ENCODE measurements around the gene SCRN2.

The SCRN2 gene

DNA sequence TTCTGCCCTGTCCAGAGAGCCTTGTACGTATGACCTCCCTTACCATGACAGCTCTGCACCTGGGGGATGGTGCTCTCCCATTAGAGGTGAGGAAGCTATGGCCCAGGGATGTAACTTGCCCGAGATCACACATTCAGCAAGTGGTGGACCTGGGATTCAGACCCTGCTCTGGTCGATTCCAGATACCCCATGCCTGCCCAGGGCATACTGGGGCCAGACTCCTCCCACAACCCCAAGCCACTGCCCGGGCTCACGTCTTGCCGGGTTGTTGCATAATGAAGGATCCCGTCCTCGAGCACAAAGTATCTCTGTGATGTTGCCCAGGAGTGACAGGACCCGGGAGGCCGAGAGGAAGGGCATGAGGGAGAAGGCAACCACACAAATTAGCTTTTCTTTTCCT is 21.6 kb downstream of the SCRN2 start:
- no peak for DNase-seq

DNA sequence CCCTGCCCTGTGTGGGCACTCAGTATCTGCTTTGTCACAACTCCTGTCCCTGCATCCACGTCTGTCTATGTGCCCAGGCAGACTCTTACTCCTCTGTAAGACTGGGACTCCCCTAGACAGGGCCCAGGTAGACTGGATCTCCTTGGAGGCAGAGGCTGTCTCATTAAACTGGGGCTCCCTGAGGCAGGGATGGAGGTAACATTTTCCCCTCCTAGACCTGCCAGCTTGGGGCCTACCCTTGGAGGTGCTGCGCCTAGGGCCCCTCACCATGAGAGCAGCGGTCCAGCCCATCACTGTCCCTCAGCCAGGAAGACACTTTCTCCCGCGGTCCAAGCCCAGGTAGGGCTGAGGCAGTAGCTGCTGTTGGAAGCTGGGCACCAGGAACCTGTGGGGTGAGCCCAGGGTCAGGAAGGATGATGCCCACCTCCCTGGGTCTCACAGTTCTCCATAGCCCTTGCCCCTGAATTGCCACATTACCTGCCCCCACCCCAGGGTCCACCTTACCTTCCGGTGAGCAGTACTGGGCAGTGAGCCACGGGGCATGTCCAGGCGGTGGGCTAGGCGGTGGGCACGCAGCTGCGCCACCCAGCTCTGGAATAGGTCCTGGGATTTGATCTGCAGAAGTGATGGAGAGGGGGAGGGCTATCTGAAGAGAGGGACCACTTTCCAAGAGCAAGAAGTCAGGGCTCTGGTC is 22.9 kb downstream of the SCRN2 start:
- no peak for DNase-seq

DNA sequence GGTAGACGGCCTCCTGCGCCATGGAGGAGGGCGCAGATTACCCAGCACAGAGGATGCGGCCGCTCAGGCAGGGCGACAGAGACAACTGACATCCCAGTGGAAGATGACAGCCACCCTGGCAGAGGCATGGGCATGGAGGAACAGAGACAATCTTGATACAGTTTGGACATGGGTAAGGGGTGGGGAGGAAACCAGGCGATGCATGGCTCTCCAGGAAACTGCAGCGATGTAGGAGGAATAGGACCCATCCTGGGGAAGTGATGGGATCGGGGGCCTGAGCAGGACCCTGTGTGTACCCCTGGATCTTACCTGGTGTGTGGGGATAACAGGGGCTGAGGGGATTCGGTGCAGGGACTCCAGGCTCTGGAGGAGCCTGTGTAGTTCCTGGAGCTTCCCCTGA is 24.1 kb downstream of the SCRN2 start:
- no peak for DNase-seq

DNA sequence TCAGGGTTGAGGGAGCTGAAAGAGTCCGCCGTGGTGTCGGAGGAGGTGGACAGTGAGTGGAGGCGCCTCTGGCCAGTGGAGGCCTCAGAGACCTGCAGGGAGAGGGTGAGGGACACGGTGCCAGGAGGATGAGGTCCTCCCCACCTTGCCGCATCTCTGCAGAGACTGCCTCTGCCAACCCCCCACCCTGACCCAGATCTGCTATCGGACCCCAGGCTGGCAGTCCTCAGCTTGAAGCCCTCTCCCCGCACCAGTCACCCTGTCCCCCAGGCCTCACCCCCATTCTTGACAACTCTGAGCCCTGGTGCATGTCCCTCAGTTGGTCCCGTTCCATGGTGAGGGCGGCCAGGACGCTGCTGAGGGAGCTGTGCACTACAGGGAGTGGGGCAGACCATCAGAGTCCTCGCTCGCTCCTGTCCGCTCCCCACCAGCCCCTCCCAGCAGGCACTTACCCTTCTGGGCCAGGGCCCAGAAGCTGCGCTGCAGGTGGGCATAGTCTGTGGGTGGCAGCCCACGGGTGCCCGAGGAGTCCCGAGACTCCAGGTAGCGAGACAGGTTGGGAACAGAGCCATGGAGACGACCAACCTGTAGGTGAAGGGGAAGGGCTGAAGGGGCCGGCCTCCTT is 24.9 kb downstream of the SCRN2 start:
- DNase-seq: no peak

GRCh38 chr17:47815106-47815918 is 25.8 kb downstream of the SCRN2 start:
- no peak for DNase-seq

DNA sequence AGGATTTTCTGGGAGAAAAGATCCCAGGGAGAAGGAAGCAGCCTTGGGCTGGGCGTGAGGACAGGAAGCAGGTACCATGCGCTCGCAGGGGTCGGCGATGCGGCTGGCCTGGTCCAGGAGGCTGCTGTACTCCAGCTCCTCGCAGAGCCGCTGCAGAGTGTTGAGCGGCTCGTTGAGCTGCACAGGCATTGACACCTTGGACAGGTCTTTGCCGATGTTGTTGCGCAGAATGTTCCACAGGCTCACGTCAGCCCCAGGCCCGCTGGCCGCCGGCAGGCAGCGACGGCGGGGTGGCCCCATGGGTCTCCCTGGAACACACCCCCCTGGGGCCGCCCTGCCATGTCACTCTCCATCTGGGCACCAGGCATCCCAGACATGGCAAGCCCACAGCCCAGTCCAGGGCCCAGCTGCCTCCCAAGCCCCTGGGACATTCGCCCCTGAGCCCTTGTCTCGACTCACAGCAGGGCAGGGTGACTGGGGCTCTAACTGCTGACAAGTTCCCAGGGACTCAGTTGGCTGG is 27.5 kb downstream of the SCRN2 start:
- DNase-seq: no peak

- no peak for DNase-seq
Measured at GRCh38 chr17:47813077-47813476, 28.0 kb downstream of the SCRN2 start.

DNA sequence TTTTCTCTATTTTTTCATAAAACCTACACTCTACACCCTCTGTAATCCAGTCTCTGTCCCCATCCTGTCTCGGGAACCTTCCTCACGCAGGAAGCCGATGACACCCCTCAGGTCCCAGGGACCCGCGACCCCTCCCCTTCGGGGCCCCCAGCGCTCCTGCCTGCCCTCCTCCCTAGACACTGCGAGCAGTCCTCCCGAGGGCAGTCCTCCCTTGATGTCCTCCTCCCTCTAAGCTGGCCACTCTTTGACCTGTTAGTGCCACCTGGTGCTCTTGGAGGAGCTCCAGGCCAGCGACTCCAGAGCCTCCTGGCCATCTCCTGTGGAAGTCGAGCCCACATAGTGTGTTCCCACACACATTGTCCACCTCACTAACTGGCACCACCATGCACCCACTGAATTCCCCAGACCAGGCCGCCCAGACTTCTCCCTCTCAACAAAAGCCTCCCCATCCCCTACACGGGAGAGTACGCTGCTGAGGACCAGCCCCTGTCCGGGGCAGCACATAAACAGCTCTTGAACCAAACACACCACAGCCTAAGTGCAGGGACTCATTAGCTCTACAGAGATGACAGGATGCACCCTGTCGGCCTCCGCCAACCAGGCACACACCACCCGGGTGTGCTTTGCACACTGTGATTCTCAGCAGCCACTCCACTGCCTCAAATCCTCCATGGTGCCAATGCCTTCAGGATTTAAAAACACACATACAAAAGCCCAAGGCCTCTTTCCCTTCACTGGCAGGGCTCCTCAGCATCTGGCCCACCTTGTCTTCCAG is 28.7 kb downstream of the SCRN2 start:
- DNase-seq: no peak

GRCh38 chr17:47811709-47812108 is 29.4 kb downstream of the SCRN2 start:
- no peak for DNase-seq

- DNase-seq: no peak
Measured at GRCh38 chr17:47810901-47811635, 30.0 kb downstream of the SCRN2 start.

DNA sequence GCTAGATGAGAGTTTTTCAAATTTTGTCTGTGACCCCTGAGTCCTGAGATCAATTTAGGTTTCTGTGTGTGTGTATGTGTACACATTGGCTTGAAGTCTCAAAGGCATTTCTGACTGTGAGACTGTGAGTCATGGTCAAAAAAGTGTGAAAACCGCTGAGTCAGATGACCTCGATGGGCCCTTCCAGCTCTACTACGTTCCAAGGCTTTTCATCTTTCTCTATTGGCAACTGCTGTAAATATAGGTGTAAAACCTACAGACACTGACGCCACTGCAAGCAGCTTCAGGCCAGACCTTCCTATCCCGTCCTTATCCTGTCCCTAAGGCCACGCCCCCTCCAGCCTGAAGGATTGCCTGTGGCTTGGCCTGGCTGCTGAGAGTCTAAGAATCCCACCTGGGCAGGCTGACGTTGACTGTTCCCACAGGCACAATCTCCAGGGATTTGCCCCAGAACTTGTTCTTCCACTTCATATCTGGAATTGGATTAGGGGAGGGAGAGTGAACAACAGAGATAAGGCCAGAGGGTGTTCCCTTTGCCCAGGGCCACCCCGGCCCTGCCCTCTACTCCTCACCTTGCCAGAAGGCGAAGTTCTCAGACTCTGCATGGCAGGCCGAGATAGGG is 30.8 kb downstream of the SCRN2 start:
- DNase-seq: peak; percentile 32

DNA sequence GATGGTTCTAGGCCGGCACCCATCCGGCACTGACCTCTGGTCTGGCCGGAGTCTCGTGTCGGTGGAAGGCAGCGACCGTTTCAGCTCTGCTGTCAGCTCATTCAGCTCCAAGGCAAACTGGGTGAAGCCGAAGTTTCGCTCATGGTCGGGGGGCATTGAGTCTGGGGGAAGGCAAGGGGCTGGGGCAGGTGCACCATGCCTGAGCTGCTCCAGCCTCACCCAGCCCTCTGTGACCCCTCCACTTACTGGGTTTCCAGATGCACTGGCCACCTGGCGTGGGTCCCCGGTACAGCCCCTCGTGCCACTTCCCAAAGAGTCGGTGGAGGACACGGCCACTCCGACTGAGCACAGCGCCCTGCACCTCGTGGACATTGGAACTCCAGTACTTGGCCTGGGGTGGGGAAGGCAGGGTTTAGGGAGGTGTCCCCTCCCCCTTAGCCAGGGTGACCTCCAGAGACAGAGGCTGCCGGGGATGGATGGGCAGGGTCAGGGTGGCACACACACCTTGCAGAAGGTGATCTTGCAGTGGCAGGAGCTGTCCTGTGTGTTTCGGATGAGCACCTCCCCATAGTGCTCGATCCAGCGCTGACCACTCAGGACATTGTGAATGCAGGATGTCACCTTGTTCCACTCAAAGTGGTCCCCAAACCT is 32.1 kb downstream of the SCRN2 start:
- no peak for DNase-seq

DNA sequence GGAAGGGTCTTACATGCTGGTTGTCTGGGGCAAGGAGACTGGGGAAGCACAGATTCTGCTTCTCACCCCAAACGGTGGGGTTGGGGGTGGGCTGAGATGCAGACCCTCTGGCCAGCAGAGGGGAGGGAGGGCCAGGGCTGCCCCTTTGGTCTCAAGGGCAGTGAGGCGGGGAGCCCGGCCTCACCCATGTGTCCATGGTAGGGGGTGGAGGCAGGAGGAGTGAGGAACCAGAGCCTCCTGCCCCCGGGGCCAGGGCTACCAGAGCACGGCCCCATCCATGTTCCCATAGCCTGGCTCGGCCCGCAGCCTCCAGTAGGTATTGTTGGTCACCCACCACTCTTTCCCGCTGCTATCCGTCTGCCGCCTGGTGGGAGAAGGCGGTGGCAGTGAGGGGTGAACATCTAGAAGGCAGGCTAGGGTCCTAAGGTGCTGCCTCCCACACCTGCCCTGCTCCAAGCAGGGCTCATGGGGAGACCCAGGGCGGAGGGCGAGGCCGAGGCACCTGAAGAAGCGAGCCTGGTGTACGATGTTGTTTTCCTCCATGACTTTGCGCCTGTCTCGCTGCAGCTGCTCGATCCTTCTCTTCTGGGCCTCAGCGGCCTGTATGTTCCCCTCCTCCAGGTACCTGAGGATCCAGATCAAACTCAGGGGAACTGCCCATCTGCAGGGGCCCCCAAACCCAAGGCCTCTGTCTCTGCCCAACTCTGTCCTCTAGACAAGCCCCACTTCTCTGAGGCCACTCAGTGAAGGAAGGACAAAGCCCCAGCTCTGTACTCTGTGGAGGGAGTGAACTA is 32.8 kb downstream of the SCRN2 start:
- no peak for DNase-seq

- DNase-seq: no peak
Measured at GRCh38 chr17:47807421-47807820, 33.7 kb downstream of the SCRN2 start.

GRCh38 chr17:47806913-47807255 is 34.2 kb downstream of the SCRN2 start:
- no peak for DNase-seq

DNA sequence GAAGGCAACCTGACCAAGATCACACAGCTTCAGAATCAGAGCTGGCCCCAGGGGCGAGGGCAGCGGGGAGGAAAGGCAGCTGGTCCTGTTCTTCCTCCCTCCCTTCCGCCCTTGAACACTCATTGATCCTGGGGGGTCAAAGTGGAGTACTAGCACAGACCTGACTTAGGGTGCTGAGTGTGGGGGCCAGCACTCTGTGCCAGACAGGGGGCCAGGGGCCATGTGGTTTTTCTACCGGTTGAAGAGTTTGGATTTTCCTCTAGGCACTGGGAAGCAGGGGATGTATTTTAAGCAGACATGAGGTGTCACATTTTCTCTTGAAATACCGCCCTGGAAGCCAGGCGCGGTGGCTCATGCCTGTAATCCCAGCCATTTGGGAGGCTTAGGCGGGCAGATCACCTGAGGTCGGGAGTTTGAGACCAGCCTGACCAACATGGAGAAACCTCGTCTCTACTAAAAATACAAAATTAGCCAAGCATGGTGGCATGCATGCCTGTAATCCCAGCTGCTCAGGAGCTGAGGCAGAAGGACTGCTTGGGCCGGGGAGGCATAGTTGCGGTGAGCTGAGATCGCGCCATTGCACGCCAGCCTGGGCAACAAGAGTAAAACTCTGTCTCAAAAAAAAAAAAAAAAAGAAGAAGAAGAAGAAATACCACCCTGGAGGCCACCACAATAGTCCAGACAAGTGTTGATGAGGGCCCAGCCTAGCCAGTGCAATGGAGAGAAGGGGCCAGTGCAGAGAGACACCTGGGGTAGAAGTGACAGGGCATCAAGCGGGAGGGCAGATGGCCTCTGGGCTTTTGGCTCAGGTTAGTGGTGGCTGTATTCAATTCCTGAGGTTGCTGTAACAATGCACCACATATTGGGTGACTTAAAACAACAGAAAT is 34.8 kb downstream of the SCRN2 start:
- DNase-seq: no peak

GRCh38 chr17:47804461-47804860 is 36.6 kb downstream of the SCRN2 start:
- no peak for DNase-seq

DNA sequence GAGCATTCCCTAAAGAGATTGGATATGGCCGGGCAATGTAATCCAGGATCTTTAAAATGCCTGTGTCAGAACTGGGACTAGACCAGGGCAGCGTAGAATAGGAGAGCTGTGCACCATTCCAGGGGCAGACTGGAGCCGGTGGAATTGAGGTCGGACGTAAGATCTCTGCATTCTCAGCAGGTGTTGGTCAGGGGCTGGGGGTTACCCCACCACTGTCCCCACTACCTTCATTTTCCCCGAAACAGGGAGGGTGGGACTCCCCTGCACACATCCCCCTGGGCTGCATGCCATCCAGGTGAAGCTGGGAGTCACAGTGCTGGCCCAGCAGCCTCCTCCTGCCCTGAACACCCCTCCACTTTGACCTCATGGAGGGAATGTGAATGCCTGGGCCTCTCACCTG is 37.3 kb downstream of the SCRN2 start:
- no peak for DNase-seq

DNA sequence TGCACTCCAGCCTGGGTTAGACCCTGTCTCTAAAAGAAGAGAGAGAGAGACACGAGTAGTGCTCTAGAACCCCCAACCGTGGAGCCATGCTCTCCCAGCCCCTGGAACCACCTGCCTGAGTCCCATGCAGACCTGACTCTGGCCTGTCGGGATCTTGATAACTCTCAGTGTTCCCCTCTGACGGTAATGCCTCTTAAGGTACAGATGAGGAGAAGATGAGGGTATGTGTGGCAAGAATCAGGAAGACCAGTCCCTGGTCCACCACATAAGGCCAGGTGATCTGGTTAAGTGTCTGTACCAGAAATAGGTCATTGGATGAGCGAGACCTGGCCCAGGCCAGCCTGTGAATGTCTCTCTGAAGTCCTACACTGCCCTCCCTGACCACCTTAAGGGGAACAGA is 37.9 kb downstream of the SCRN2 start:
- no peak for DNase-seq

Measured in stimulated activated CD4-positive, alpha-beta T cell treated with anti-CD3 and anti-CD28 coated beads, Interleukin-15, amount 100 ng/mL, for 24 hours (primary cell).